Endothelial cell of umbilical vein (primary cell): ENCODE data around the gene VARS1.

Experiments used
- EZH2 ChIP-seq: IDR thresholded peaks from 2 replicates; pipeline ENCODE4 v1.6.1; 2012; ENCODE audit warnings: borderline replicate concordance, low read depth, mild to moderate bottlenecking, moderate library complexity, low read length, inconsistent platforms; ENCODE audit not compliant: severe bottlenecking
- JUN ChIP-seq: IDR thresholded peaks from 2 replicates; pipeline ENCODE4 v1.6.1; 2011; ENCODE audit warnings: borderline replicate concordance, low read depth; ENCODE audit not compliant: insufficient read length, insufficient read depth
- POLR2A ChIP-seq: IDR thresholded peaks from 2 replicates; pipeline ENCODE4 v1.6.1; 2012; ENCODE audit warnings: low read depth, mild to moderate bottlenecking, control low read depth, low read length
- POLR2AphosphoS5 ChIP-seq: IDR thresholded peaks from 2 replicates; pipeline ENCODE4 v1.6.1; 2012; ENCODE audit warnings: low read depth, mild to moderate bottlenecking, control low read depth, low read length, moderate library complexity; ENCODE audit not compliant: insufficient read depth
- TF ChIP-seq, protein P1 (sequence below), 2 donors: IDR thresholded peaks; 1 replicate in 1 of 2; 2 replicates in 1 of 2; pipeline ENCODE4 v1.5.1; 2011; ENCODE audit warnings: low read length in 2 of 2, mild to moderate bottlenecking in 2 of 2, moderate library complexity in 2 of 2, control low read depth in 1 of 2, inconsistent platforms in 1 of 2, low read depth in 1 of 2; ENCODE audit not compliant: insufficient read depth in 1 of 2; ENCODE audit errors: extremely low read depth in 1 of 2

DNA sequence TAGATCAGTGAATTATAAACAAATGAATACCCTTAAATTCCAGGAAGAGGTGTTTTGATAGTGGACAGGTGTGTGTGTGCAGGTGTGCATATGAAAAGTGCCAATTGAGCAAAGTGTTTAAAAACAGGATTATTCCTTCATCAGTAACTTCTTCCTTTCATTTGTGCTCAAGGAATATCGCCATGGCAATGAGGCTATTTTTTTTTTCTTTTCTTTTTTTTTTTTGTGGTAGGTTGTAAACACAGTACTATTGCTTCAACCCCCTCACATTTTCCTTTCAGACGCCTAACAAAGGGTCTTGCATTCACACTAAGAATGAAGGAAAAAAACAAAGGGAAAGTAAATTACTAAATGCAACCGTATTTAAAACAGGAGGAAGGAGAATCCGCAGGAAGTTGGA lies 30.0 kb upstream of the VARS1 start:
- TF ChIP-seq, protein P1, sequence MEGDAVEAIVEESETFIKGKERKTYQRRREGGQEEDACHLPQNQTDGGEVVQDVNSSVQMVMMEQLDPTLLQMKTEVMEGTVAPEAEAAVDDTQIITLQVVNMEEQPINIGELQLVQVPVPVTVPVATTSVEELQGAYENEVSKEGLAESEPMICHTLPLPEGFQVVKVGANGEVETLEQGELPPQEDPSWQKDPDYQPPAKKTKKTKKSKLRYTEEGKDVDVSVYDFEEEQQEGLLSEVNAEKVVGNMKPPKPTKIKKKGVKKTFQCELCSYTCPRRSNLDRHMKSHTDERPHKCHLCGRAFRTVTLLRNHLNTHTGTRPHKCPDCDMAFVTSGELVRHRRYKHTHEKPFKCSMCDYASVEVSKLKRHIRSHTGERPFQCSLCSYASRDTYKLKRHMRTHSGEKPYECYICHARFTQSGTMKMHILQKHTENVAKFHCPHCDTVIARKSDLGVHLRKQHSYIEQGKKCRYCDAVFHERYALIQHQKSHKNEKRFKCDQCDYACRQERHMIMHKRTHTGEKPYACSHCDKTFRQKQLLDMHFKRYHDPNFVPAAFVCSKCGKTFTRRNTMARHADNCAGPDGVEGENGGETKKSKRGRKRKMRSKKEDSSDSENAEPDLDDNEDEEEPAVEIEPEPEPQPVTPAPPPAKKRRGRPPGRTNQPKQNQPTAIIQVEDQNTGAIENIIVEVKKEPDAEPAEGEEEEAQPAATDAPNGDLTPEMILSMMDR (IDR thresholded peaks at IDR 0.05; ENCODE audit: extremely low read depth in 1 of 2, insufficient read depth in 1 of 2, low read depth in 1 of 2, low read length in 2 of 2), result no peak
- TF ChIP-seq POLR2A (no peak), EZH2 (no peak), POLR2AphosphoS5 (no peak), JUN (no peak)
